Heart left ventricle (tissue), 16 donors: ENCODE results near the gene MCM3AP. TPM values are rescaled to one million over a fixed set of nuclear protein-coding genes. Genes with fewer than 3 reads are reported as not detected.

Source experiments
- ATAC-seq, 4 donors: fragments of 200-7000 bp; cut with Tn5 transposase; one replicate each; pipeline ENCODE4 v1.9.1; 2020 to 2022; ENCODE audit warnings: moderate library complexity in 4 of 4, mild to moderate bottlenecking in 3 of 4, moderate number of reproducible peaks in 1 of 4
- DNase-seq, 5 donors: peaks; one replicate each; pipeline ENCODE4 v3.0.0-alpha.2; 2020
- H3K27ac ChIP-seq, 12 donors: fragments of 200-600 bp; sonication (generic) in 4 of 12; one replicate each; pipeline versions ENCODE4 v1.5.0 to v1.8.0; 2016 to 2022; ENCODE audit warnings: mild to moderate bottlenecking in 2 of 12
- H3K27me3 ChIP-seq, 9 donors: fragments of 200-600 bp; sonication (generic) in 2 of 9; one replicate each; pipeline versions ENCODE4 v1.5.1 to v1.8.0; 2016 to 2022; ENCODE audit warnings: mild to moderate bottlenecking in 3 of 9
- H3K36me3 ChIP-seq, 9 donors: fragments of 200-600 bp; sonication (generic) in 2 of 9; one replicate each; pipeline versions ENCODE4 v1.5.0 to v1.8.0; 2018 to 2022; ENCODE audit warnings: mild to moderate bottlenecking in 2 of 9
- H3K4me1 ChIP-seq, 12 donors: fragments of 200-600 bp; sonication (generic) in 4 of 12; one replicate each; pipeline versions ENCODE4 v1.5.0 to v1.8.0; 2016 to 2022; ENCODE audit warnings: mild to moderate bottlenecking in 3 of 12
- H3K4me3 ChIP-seq, 12 donors: fragments of 200-600 bp; sonication (generic) in 4 of 12; one replicate each; pipeline versions ENCODE4 v1.5.0 to v1.8.0; 2017 to 2022; ENCODE audit warnings: mild to moderate bottlenecking in 9 of 12, moderate library complexity in 4 of 12
- H3K9me3 ChIP-seq, 12 donors: fragments of 200-600 bp; sonication (generic) in 4 of 12; one replicate each; pipeline versions ENCODE4 v1.5.0 to v1.8.0; 2016 to 2022; ENCODE audit warnings: mild to moderate bottlenecking in 1 of 12
- CTCF ChIP-seq, 12 donors: fragments of 200-600 bp; sonication (generic) in 4 of 12; IDR thresholded peaks; one replicate each; pipeline versions ENCODE4 v1.5.0 to v1.8.0; 2018 to 2022; ENCODE audit warnings: antibody characterized with exemption in 12 of 12, mild to moderate bottlenecking in 5 of 12
- POLR2A ChIP-seq, 2 donors: fragments of 450-650 bp; IDR thresholded peaks; one replicate each; pipeline ENCODE4 v1.6.1; 2017; ENCODE audit warnings: antibody characterized with exemption in 2 of 2, mild to moderate bottlenecking in 2 of 2, moderate library complexity in 2 of 2
- WGBS, 4 donors: extraction: QIAGEN DNeasy Blood & Tissue Kit in 2 of 4; methylation state at CpG; one replicate each; pipeline versions ENCODE4 v1.1.5 to v1.1.7; 2013 to 2018; 5-methylcytosine and 5-hydroxymethylcytosine counted together
- intact Hi-C, 10 donors: fragments of 100-400 bp; cut with DNase I; formaldehyde crosslinking; loops; one replicate each; pipeline versions ENCODE4 v1.11.1 to v1.14.2; 2022
- polyA plus RNA-seq, 2 donors: library from polyadenylated mRNA; stranded (reverse); fragments of 200-250 nt; gene quantifications; one replicate each; pipeline ENCODE4 v1.2.3, GENCODE V29; 2013
- total RNA-seq, 9 donors: library from RNA; depleted of rRNA in 2 of 9; stranded (reverse); fragments of >200 nt in 2 of 9; fragmentation: NEBNext Ultra II Directional in 3 of 9; extraction: Animal tissue kit (Norgen Biotek cat#: 25700) in 3 of 9; gene quantifications; one replicate each; pipeline versions ENCODE4 v1.1.0 to v1.2.4, GENCODE V29; 2016 to 2023
- donor health status: ischemic (EF 13 %, LVEDD 7.1; RV severe dilation, severe dysfunction).
- donor health status: healthy with polysubstance abuse.
- donor health status: DM: no; HTN: yes; CAD: no.
- donor health status: DM: no; HTN: no; CAD: no.
- donor health status: ischemic (EF 25% LVEDD 6.9; RV normal size, moderate dysfunction).
- donor health status: ischemic (EF 25% LVEDD 5.7; RV mildly dilated, moderate dysfunction).
- donor health status: healthy.
- donor health status: DM: yes; HTN: yes; CAD: no.
- donor health status: ischemic (EF 35%, LVEDD 5.7; RV mildly dilated, moderate dysfunction).
- donor health status: nonischemic (EF 11% LVEDD 7.7; RV severe dilation, severe dysfunction).
- donor health status: DM: yes; HTN: yes; CAD: no.
- donor health status: PGD.
- donor health status: ischemic (EF 29% LVEDD 5.4; RV normal size, mild dysfunction).
- donor health status: nonischemic (EF 23%, LVEDD 6.1; RV moderate dilation, normal function).

Gene MCM3AP
- total and polyA plus RNA-seq, 11 donors = 24.5 to 69.8 (median 55.3) TPM

GRCh38 chr21:46191257-46191685 is 94.1 kb downstream of the MCM3AP start:
- Histone ChIP-seq H3K36me3 (peaks cover 4 to 53% (median 41%) of the 10 kb centered on the region in 9 donors), H3K27me3 (no peaks in the 10 kb centered on the region), H3K27ac (peak overlapping the region in 4 of 12 donors; percentile 81 to 96 (median 90)), H3K9me3 (no peaks in the 10 kb centered on the region), H3K4me3 (no peak overlapping the region), H3K4me1 (peaks cover 6 to 43% (median 20%) of the 10 kb centered on the region in 12 donors)
- DNase-seq (peak in 2 of 5 donors; percentile 62 to 66), ATAC-seq (peak in 2 of 4 donors; percentile 21 to 29)
- intact Hi-C loops = no loop called here
- TF ChIP-seq POLR2A (IDR thresholded peaks at IDR 0.05) (no peak), CTCF (IDR thresholded peaks at IDR 0.05) (no peak)
- WGBS, 4 donors = 78 to 97% (median 94%) methylated on average over 4 of the region's 4 CpGs

- ATAC-seq = no peak
- no peak overlapping the region for H3K4me3 ChIP-seq
- H3K36me3 ChIP-seq = peaks cover 2 to 46% (median 35%) of the 10 kb centered on the region in 9 donors
- peak overlapping the region in 9 of 12 donors; percentile 29 to 96 (median 84) for H3K27ac ChIP-seq
- peaks cover 6 to 43% (median 20%) of the 10 kb centered on the region in 12 donors for H3K4me1 ChIP-seq
- no peaks in the 10 kb centered on the region for H3K27me3 ChIP-seq
- 88 to 97% (median 94%) methylated on average over 10 to 15 of the region's 15 CpGs for WGBS, 4 donors
- DNase-seq = peak in 1 of 5 donors; percentile 34
- TF ChIP-seq CTCF (IDR thresholded peaks at IDR 0.05) = no peak
- TF ChIP-seq POLR2A (IDR thresholded peaks at IDR 0.05) = no peak
- intact Hi-C loops = no loop called here
- no peaks in the 10 kb centered on the region for H3K9me3 ChIP-seq
Measured at GRCh38 chr21:46190491-46191131, 94.8 kb downstream of the MCM3AP start.

GRCh38 chr21:46189959-46190490 is 95.4 kb downstream of the MCM3AP start:
- Histone ChIP-seq H3K27me3 (no peaks in the 10 kb centered on the region), H3K27ac (peak overlapping the region; percentile 68 to 96 (median 85)), H3K9me3 (no peaks in the 10 kb centered on the region), H3K4me1 (peaks cover 6 to 43% (median 23%) of the 10 kb centered on the region in 12 donors), H3K4me3 (no peak overlapping the region), H3K36me3 (peaks cover 0 to 41% (median 29%) of the 10 kb centered on the region in 9 donors)
- intact Hi-C loops = loop anchor here in 4 of 10 donors (2.0 to 5.0 kb wide), 3 partner anchors 32 to 39 kb away; partner anchors contain the start of gene LSS (in 2 of the 4)
- ATAC-seq (peak in 1 of 4 donors; percentile 4), DNase-seq (peak in 1 of 5 donors; percentile 49)
- TF ChIP-seq CTCF (IDR thresholded peaks at IDR 0.05) (no peak), POLR2A (IDR thresholded peaks at IDR 0.05) (no peak)
- 96 to 97% (median 97%) methylated on average over 6 to 14 of the region's 14 CpGs for WGBS, 4 donors
